GM06990 (cell line): ENCODE data around the gene LRCH4.

Source experiments
- DNase-seq: peaks from one replicate; pipeline ENCODE4 v3.0.0-alpha.2; 2011; ENCODE audit not compliant: insufficient read length; ENCODE audit errors: extremely low read depth
- H3K27me3 ChIP-seq: replicated peaks from 2 replicates; pipeline ENCODE4 v1.6.0; 2011; ENCODE audit warnings: low read length; ENCODE audit not compliant: control insufficient read depth, insufficient read depth
- H3K36me3 ChIP-seq: 2 replicates; pipeline ENCODE4 v1.5.1; 2011; ENCODE audit warnings: low read length; ENCODE audit not compliant: control insufficient read depth, insufficient read depth
- H3K4me3 ChIP-seq: replicated peaks from 2 replicates; pipeline ENCODE4 v1.5.1; 2011; ENCODE audit warnings: low read depth, mild to moderate bottlenecking, control low read depth, low read length
- TF ChIP-seq, protein P1 (sequence below): IDR thresholded peaks from 2 replicates; pipeline ENCODE4 v1.5.1; 2011; ENCODE audit warnings: low read length, control low read depth, mild to moderate bottlenecking, inconsistent platforms; ENCODE audit not compliant: insufficient read depth, poor library complexity, severe bottlenecking

The LRCH4 gene

DNA sequence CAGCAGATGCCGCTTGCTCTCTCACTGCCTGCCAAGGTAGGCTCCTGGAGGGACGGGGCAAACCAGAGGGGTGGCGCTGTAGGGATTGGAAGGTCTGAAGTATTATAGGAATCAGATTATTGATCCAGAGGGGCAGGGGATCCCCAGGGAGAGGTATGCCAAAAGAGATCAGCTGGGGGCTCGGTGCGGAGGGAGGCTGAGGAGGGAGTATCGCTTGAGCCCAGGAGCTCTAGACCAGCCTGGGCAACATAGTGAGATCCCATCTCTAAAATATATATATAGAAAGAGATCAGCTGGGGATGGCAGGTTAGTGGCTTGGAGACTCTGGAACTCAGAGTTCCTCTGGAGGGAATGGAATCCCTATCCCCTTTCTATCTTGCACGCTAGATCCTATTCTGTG lies 9.3 kb upstream of the LRCH4 start:
- TF ChIP-seq, protein P1, sequence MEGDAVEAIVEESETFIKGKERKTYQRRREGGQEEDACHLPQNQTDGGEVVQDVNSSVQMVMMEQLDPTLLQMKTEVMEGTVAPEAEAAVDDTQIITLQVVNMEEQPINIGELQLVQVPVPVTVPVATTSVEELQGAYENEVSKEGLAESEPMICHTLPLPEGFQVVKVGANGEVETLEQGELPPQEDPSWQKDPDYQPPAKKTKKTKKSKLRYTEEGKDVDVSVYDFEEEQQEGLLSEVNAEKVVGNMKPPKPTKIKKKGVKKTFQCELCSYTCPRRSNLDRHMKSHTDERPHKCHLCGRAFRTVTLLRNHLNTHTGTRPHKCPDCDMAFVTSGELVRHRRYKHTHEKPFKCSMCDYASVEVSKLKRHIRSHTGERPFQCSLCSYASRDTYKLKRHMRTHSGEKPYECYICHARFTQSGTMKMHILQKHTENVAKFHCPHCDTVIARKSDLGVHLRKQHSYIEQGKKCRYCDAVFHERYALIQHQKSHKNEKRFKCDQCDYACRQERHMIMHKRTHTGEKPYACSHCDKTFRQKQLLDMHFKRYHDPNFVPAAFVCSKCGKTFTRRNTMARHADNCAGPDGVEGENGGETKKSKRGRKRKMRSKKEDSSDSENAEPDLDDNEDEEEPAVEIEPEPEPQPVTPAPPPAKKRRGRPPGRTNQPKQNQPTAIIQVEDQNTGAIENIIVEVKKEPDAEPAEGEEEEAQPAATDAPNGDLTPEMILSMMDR, result no peak
- Histone ChIP-seq H3K36me3 (no peaks in the 10 kb centered on the region), H3K27me3 (no peaks in the 10 kb centered on the region; the same call in 1 of the 2 replicates), H3K4me3 (no peak overlapping the region)
- no peak for DNase-seq

DNA sequence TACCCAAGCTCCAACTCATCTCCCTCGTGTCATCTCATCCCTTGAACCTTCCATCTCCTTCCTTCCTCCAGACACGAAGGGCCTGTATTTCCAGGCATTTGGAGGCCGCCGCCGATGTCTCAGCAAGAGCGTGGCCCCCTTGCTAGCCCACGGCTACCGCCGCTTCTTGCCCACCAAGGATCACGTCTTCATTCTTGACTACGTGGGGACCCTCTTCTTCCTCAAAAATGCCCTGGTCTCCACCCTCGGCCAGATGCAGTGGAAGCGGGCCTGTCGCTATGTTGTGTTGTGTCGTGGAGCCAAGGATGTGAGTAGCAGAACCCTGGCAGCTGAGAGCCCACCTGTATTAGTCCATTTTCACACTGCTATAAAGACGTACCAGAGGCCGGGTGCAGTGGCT lies 5.7 kb upstream of the LRCH4 start:
- DNase-seq, result no peak

DNA sequence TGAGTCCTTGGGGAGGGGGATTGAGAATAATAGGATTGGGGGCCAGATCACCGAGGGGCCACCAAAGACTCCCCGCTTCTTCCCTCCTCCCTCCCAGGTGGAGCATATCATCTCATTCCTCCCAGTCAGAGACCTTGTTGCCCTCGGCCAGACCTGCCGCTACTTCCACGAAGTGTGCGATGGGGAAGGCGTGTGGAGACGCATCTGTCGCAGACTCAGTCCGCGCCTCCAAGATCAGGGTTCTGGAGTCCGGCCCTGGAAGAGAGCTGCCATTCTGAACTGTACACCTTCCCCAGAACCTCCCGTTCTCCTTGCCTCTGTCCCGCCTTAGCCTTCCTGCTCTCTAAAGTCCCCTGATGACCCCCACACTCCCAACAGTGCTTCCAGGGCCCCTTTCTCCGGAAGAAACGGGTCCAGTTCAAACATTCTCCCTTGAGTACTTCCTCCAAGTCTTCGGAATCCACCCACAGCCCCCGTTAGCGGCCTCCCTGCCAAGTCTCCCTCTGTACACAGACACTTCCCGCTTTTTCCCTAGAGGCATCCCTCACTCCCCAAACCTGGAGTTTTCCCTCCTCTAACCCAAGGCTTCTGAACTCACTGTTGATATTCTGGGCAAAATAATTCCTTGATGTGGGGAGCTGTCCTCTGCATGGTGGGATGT lies 4.3 kb upstream of the LRCH4 start:
- TF ChIP-seq, protein P1, result no peak
- no peaks in the 10 kb centered on the region for H3K36me3 ChIP-seq
- DNase-seq, result no peak
- H3K27me3 ChIP-seq, result no peaks in the 10 kb centered on the region; the same call in 1 of the 2 replicates
- no peak overlapping the region for H3K4me3 ChIP-seq

More for the DNA sequence above, 5.7 kb upstream of the LRCH4 start:
- Histone ChIP-seq H3K27me3 (no peaks in the 10 kb centered on the region; the same call in 1 of the 2 replicates), H3K4me3 (no peak overlapping the region), H3K36me3 (no peaks in the 10 kb centered on the region)
- TF ChIP-seq, protein P1, result no peak

DNA sequence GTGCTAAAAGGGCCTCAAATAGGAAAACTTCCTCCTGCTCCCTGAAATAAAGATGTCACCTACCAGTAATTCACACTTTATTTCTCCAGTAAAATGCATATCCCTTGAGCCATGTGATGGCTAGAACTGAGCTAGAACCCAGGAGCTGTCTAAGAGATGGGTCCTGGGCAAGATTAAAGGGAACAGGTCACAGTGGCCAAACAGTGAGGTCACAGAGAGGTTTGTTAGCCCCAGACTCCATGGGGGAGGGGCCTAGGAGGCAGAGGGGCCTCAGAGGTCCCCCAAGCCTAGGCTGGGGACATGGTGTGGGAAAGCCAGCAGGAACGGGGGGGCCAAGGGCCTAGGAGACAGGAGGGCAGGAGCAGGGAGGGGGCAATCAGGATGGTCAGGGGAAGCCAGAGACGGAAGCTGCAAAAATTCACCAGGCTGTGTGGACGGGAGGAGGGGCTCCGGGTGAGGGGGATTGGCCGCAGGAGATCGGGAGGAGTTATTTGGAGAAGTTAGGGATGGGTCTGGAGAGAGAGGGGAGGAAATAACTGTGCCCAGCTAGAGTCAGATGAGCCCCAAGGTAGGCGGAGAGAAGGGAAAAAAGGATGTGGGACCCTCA lies 3.5 kb upstream of the LRCH4 start:
- no peaks in the 10 kb centered on the region for H3K36me3 ChIP-seq
- no peak for DNase-seq
- TF ChIP-seq, protein P1, result no peak
- no peaks in the 10 kb centered on the region; the same call in 1 of the 2 replicates for H3K27me3 ChIP-seq
- H3K4me3 ChIP-seq, result no peak overlapping the region

DNA sequence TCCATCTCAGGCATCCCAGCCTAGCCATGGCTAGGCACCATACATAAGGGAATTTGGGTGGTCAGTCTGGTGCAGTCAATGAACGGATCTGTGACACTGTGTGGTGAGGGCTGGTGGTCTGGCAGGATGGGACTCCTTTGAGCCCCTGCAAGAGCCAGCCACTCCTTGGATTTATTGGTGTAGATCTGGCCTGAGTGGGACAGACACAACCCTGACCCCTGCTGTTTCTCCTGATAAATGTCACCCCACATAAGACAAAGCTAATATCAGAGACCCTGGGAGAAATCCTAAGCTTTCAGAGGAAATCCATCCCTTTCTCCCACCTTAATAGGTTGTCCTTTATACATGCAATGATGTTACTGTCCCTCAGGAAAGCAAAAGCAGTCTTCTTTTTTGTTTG lies 2.5 kb upstream of the LRCH4 start:
- TF ChIP-seq, protein P1, result peak; percentile 58
- Histone ChIP-seq H3K4me3 (no peak overlapping the region), H3K27me3 (no peaks in the 10 kb centered on the region; the same call in 1 of the 2 replicates), H3K36me3 (no peaks in the 10 kb centered on the region)
- DNase-seq, result no peak
